ENCODE results near the gene ABCG8. TPM values are rescaled to one million over a fixed set of nuclear protein-coding genes. Genes with fewer than 3 reads are reported as not detected.

The ABCG8 gene
- total and polyA plus RNA-seq, 8 donors: 1.1 to 8.9 (median 6.7) TPM; not detected in 5

DNA sequence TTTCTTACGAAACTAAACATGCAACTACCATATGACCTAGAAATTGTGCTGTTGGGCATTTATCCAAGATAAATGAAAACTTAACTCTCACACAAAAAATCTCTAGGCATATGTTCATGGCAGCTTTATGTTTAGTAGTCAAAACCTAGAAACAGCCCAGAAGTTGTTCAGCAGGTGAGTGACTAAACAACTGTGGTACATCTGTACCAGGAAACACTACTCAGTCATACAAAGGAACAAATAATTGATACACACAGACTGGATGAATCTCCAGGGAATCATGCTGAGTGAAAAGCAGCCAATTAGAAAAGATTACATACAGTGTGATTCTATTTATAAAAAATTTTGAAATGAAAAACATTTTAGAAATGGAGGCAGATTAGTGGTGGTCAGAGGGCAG is 35.7 kb upstream of the ABCG8 start:
- H3K4me3 ChIP-seq: no peak overlapping the region
- peaks cover 0 to 29% (median 19%) of the 10 kb centered on the region in 4 donors for H3K36me3 ChIP-seq
- H3K27ac ChIP-seq: no peak overlapping the region
- no peaks in the 10 kb centered on the region for H3K27me3 ChIP-seq
- peaks cover 0 to 15% (median 4%) of the 10 kb centered on the region in 4 donors for H3K4me1 ChIP-seq
- no peak for DNase-seq
- WGBS, 5 donors: 51 to 97% (median 80%) methylated on average over 1 of the region's 1 CpG
- TF ChIP-seq, protein P1, sequence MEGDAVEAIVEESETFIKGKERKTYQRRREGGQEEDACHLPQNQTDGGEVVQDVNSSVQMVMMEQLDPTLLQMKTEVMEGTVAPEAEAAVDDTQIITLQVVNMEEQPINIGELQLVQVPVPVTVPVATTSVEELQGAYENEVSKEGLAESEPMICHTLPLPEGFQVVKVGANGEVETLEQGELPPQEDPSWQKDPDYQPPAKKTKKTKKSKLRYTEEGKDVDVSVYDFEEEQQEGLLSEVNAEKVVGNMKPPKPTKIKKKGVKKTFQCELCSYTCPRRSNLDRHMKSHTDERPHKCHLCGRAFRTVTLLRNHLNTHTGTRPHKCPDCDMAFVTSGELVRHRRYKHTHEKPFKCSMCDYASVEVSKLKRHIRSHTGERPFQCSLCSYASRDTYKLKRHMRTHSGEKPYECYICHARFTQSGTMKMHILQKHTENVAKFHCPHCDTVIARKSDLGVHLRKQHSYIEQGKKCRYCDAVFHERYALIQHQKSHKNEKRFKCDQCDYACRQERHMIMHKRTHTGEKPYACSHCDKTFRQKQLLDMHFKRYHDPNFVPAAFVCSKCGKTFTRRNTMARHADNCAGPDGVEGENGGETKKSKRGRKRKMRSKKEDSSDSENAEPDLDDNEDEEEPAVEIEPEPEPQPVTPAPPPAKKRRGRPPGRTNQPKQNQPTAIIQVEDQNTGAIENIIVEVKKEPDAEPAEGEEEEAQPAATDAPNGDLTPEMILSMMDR (IDR thresholded peaks at IDR 0.05): no peak
- TF ChIP-seq POLR2A (IDR thresholded peaks at IDR 0.05) (no peak), EP300 (IDR thresholded peaks at IDR 0.05) (no peak), POLR2AphosphoS5 (IDR thresholded peaks at IDR 0.05) (no peak)
- intact Hi-C loops (cut with DNase I; ENCODE audit: low total_unique reads): no loop called here
- H3K9me3 ChIP-seq: no peaks in the 10 kb centered on the region

DNA sequence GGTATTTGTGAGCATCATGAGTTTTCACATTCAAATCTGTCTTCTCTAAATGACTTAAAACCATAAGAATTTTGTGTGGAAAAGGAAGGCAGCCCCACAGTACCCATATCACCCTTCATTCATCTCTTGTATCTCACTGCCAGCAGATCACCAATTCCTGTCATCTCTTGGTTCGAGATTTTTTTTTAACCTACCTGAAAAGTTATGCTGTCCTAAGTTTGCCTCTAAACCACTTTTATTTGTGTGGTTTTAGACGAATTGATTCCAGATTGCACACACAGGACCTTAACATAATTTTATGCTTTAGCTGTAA is 32.1 kb upstream of the ABCG8 start:
- H3K27me3 ChIP-seq: no peaks in the 10 kb centered on the region
- H3K9me3 ChIP-seq: no peaks in the 10 kb centered on the region
- 48 to 69% (median 63%) methylated on average over 2 of the region's 2 CpGs for WGBS, 5 donors
- H3K36me3 ChIP-seq: peaks cover 0 to 59% (median 46%) of the 10 kb centered on the region in 4 donors
- no peak for DNase-seq
- no peak overlapping the region for H3K27ac ChIP-seq
- peaks cover 0 to 15% (median 2%) of the 10 kb centered on the region in 4 donors for H3K4me1 ChIP-seq
- TF ChIP-seq POLR2AphosphoS5 (IDR thresholded peaks at IDR 0.05) (no peak), EP300 (IDR thresholded peaks at IDR 0.05) (no peak), POLR2A (IDR thresholded peaks at IDR 0.05) (no peak)
- TF ChIP-seq, protein P1 (IDR thresholded peaks at IDR 0.05): no peak
- no peak overlapping the region for H3K4me3 ChIP-seq
- intact Hi-C loops (cut with DNase I; ENCODE audit: low total_unique reads): no loop called here

DNA sequence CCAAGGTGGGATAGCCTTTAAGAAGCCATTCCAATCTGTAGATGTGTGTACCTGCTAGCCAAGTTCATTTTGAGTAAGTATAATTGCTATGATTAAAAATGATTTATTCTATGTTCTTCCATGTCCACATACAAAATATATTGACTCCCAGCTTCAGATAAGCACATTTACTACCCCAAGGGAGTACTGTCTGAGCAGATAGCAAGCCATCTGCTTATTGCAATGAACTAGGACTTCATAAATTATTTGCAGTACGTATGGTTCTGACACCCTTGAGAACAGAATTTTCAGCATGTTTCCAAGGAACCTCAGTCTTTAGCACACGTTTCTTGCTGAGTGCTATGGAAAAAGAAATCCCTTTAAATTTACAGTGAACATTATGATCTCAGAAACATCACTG is 28.3 kb upstream of the ABCG8 start:
- intact Hi-C loops (cut with DNase I; ENCODE audit: low total_unique reads): no loop called here
- H3K9me3 ChIP-seq: no peaks in the 10 kb centered on the region
- TF ChIP-seq EP300 (IDR thresholded peaks at IDR 0.05) (no peak), POLR2A (IDR thresholded peaks at IDR 0.05) (no peak), POLR2AphosphoS5 (IDR thresholded peaks at IDR 0.05) (no peak)
- TF ChIP-seq, protein P1 (IDR thresholded peaks at IDR 0.05): no peak
- H3K27me3 ChIP-seq: no peaks in the 10 kb centered on the region
- H3K27ac ChIP-seq: no peak overlapping the region
- H3K36me3 ChIP-seq: peaks cover 5 to 56% (median 37%) of the 10 kb centered on the region in 4 donors
- H3K4me3 ChIP-seq: no peak overlapping the region
- 77 to 89% (median 80%) methylated on average over 2 of the region's 2 CpGs for WGBS, 5 donors
- H3K4me1 ChIP-seq: peaks cover 0 to 12% (median 2%) of the 10 kb centered on the region in 4 donors
- no peak for DNase-seq

DNA sequence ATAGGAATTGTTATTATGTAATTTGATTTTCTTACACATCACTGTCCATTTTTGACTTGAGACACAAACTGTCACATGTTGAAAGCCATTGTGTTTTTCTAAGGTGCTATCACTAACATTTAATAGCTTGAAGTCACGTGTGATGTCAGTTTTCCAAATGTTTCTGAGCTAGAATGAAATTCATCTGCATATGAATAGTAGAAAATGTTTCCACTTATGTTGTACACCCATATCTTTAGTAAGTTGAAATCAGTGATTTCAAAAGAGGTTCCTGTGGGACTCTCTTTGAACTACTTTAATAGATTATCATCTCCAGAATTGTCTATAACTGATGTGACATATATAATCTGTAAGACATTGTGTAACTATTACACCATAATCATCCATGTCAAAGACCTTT is 27.9 kb upstream of the ABCG8 start:
- no peak for DNase-seq
- intact Hi-C loops (cut with DNase I; ENCODE audit: low total_unique reads): no loop called here

More for the DNA sequence above, 27.9 kb upstream of the ABCG8 start:
- H3K36me3 ChIP-seq: peaks cover 5 to 52% (median 32%) of the 10 kb centered on the region in 4 donors
- no peaks in the 10 kb centered on the region for H3K27me3 ChIP-seq
- peaks cover 0 to 11% (median 2%) of the 10 kb centered on the region in 4 donors for H3K4me1 ChIP-seq
- H3K4me3 ChIP-seq: no peak overlapping the region
- WGBS, 5 donors: 65 to 85% (median 75%) methylated on average over 1 of the region's 1 CpG
- TF ChIP-seq, protein P1 (IDR thresholded peaks at IDR 0.05): no peak
- TF ChIP-seq EP300 (IDR thresholded peaks at IDR 0.05): no peak
- no peak for TF ChIP-seq POLR2AphosphoS5 (IDR thresholded peaks at IDR 0.05)
- TF ChIP-seq POLR2A (IDR thresholded peaks at IDR 0.05): no peak
- H3K9me3 ChIP-seq: no peaks in the 10 kb centered on the region
- H3K27ac ChIP-seq: no peak overlapping the region

Measured in stomach (tissue), 9 donors.